ENCODE measurements around the gene FOXRED1.

- peak; percentile 67 for TF ChIP-seq POLR2AphosphoS5 (IDR thresholded peaks at IDR 0.05; ENCODE audit: low read depth, low read length)
- TF ChIP-seq TAF1 (IDR thresholded peaks at IDR 0.05; ENCODE audit: borderline replicate concordance, low read depth, low read length): no peak
- TF ChIP-seq POLR2A (IDR thresholded peaks at IDR 0.05; ENCODE audit: low read depth, low read length): peak; percentile 51; the same call in 1 of the 2 replicates
These were observed 6.7 kb upstream of the FOXRED1 start for GRCh38 chr11:126262216-126262615.
